Prostate gland (tissue), 2 donors: ENCODE measurements around the gene GUK1. TPM values are rescaled to one million over a fixed set of nuclear protein-coding genes. Genes with fewer than 3 reads are reported as not detected.

Experiments used
- DNase-seq: peaks from one replicate; pipeline ENCODE4 v3.0.0-alpha.2; 2019; ENCODE audit warnings: low spot score
- H3K27ac ChIP-seq, 2 donors: fragments of 200-600 bp; sonication (generic); 2 replicates each; pipeline ENCODE4 v1.5.1; 2017 to 2019
- H3K27me3 ChIP-seq: fragments of 200-600 bp; sonication (generic); replicated peaks from 2 replicates; pipeline ENCODE4 v1.5.1; 2019; ENCODE audit not compliant: insufficient read depth
- H3K36me3 ChIP-seq, 2 donors: fragments of 200-600 bp; sonication (generic); 1 replicate in 1 of 2; 2 replicates in 1 of 2; pipeline versions ENCODE4 v1.5.1 to v1.8.1; 2017 to 2019
- H3K4me1 ChIP-seq: fragments of 200-600 bp; sonication (generic); replicated peaks from 2 replicates; pipeline ENCODE4 v1.5.1; 2019
- H3K4me3 ChIP-seq, 2 donors: fragments of 200-600 bp; sonication (generic); 2 replicates each; pipeline ENCODE4 v1.5.1; 2017 to 2019
- H3K9me3 ChIP-seq: fragments of 200-600 bp; sonication (generic); 2 replicates; pipeline ENCODE4 v1.5.1; 2017
- POLR2A ChIP-seq: fragments of 450-650 bp; IDR thresholded peaks from one replicate; pipeline ENCODE4 v1.6.1; 2016; ENCODE audit warnings: antibody characterized with exemption, mild to moderate bottlenecking
- POLR2AphosphoS5 ChIP-seq: sonication (generic); formaldehyde crosslinking; IDR thresholded peaks from one replicate; pipeline ENCODE4 v1.6.1; 2017; ENCODE audit warnings: antibody characterized with exemption
- WGBS: methylation state at CpG from one replicate; pipeline ENCODE4 v1.1.5; 2018; 5-methylcytosine and 5-hydroxymethylcytosine counted together
- intact Hi-C: fragments of 100-400 bp; cut with DNase I; formaldehyde crosslinking; loops from one replicate; pipeline ENCODE4 v1.14.2; 2022
- total RNA-seq, 2 donors: library from RNA; depleted of rRNA; stranded (reverse); fragments of >200 nt; gene quantifications; one replicate each; pipeline ENCODE4 v1.1.0, GENCODE V29; 2016
- TF ChIP-seq, protein P1 (sequence below), 4 experiments: fragments of 200-600 bp in 2 of 4; fragments of 450-650 bp in 2 of 4; sonication (generic) in 2 of 4; IDR thresholded peaks; 1 replicate in 3 of 4; 2 replicates in 1 of 4; pipeline ENCODE4 v1.5.1; 2016 to 2019; ENCODE audit warnings: antibody characterized with exemption in 4 of 4, mild to moderate bottlenecking in 2 of 4, moderate library complexity in 2 of 4

GUK1 gene
- total RNA-seq, 2 donors from 2014 or later, result 250 to 458 TPM

DNA sequence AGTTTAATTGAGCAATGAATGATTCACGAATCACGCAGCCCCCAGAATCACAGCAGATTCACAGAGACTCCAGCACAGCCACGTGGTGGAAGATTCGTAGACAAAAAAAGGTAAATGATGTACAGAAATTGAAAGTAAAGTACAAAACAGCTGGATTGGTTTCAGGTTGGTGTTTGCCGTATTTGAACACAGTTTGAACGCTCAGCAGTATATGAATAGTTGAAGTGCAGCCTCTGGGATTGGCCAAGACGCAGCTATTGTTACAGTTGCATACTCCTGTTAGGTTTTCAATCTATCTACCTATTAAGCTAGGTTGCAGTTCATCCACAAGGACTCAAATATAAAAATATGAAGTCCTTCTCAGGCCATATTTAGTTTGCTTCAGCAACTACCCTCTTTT lies 27.9 kb upstream of the GUK1 start:
- Histone ChIP-seq H3K9me3 (no peaks in the 10 kb centered on the region), H3K27me3 (no peaks in the 10 kb centered on the region), H3K4me1 (peaks cover 3% of the 10 kb centered on the region), H3K4me3 (no peak overlapping the region), H3K27ac (no peak overlapping the region), H3K36me3 (no peaks in the 10 kb centered on the region)
- 87% methylated on average over 7 of the region's 7 CpGs for WGBS
- no peak for DNase-seq
- intact Hi-C loops, result no loop called here
- TF ChIP-seq POLR2A (no peak), POLR2AphosphoS5 (no peak)
- TF ChIP-seq, protein P1, sequence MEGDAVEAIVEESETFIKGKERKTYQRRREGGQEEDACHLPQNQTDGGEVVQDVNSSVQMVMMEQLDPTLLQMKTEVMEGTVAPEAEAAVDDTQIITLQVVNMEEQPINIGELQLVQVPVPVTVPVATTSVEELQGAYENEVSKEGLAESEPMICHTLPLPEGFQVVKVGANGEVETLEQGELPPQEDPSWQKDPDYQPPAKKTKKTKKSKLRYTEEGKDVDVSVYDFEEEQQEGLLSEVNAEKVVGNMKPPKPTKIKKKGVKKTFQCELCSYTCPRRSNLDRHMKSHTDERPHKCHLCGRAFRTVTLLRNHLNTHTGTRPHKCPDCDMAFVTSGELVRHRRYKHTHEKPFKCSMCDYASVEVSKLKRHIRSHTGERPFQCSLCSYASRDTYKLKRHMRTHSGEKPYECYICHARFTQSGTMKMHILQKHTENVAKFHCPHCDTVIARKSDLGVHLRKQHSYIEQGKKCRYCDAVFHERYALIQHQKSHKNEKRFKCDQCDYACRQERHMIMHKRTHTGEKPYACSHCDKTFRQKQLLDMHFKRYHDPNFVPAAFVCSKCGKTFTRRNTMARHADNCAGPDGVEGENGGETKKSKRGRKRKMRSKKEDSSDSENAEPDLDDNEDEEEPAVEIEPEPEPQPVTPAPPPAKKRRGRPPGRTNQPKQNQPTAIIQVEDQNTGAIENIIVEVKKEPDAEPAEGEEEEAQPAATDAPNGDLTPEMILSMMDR (IDR thresholded peaks at IDR 0.05), result no peak

DNA sequence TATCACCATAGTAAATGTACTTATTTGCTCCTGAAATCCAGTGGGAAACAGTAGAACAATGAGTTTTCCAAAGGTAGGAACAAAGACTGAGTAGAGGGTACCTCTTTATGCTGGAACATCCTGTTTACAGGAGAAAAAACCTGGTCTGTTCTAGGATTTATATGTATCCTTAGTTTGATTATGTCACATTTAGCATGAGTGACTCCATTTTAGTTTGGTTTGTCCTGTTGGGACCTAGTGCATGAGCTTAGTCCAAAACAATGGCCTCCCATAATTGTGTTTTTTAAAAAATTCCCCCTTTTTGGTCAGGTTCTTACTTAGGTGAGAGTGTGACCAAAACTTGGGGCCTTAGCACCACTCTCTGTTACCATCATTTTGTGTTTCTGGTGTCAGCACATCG lies 27.5 kb upstream of the GUK1 start:
- no peak for TF ChIP-seq POLR2A
- TF ChIP-seq, protein P1 (IDR thresholded peaks at IDR 0.05), result no peak
- TF ChIP-seq POLR2AphosphoS5, result no peak
- DNase-seq, result no peak
- Histone ChIP-seq H3K4me3 (no peak overlapping the region), H3K27me3 (no peaks in the 10 kb centered on the region), H3K27ac (no peak overlapping the region), H3K4me1 (peaks cover 3% of the 10 kb centered on the region), H3K36me3 (no peaks in the 10 kb centered on the region), H3K9me3 (no peaks in the 10 kb centered on the region)
- intact Hi-C loops, result no loop called here
- 97% methylated on average over 1 of the region's 1 CpG for WGBS

DNA sequence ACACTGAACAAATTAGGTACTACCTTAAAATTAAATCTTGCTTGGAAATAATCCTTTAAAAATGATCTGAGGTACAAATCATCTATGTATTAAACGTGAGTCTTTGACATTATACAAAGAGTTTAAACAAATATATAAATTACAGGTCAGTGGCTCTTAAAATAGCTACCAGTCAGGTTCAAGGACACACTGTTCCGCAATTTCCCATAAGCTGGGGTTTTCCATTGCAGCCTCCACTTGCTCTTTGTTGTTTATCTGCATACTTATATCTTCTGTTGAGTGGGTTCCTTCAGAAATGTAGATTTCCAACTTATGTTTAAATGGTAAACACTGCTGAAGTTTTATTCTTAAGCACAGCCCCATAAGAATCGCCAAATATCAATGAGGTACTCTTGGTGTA lies 25.3 kb upstream of the GUK1 start:
- Histone ChIP-seq H3K36me3 (no peaks in the 10 kb centered on the region), H3K9me3 (no peaks in the 10 kb centered on the region), H3K4me1 (no peaks in the 10 kb centered on the region), H3K27me3 (no peaks in the 10 kb centered on the region), H3K27ac (peak overlapping the region in 1 of 2 donors; percentile 2), H3K4me3 (no peak overlapping the region)
- TF ChIP-seq POLR2A (no peak), POLR2AphosphoS5 (peak; percentile 17)
- intact Hi-C loops, result no loop called here
- 53% methylated on average over 3 of the region's 3 CpGs for WGBS
- no peak for DNase-seq

- H3K4me3 ChIP-seq, result no peak overlapping the region
- intact Hi-C loops, result no loop called here
- H3K27me3 ChIP-seq, result no peaks in the 10 kb centered on the region
- no peaks in the 10 kb centered on the region for H3K4me1 ChIP-seq
- 96% methylated on average over 4 of the region's 4 CpGs for WGBS
- H3K9me3 ChIP-seq, result no peaks in the 10 kb centered on the region
- TF ChIP-seq, protein P1 (IDR thresholded peaks at IDR 0.05), result no peak
- no peak for TF ChIP-seq POLR2AphosphoS5
- no peak for TF ChIP-seq POLR2A
- no peak overlapping the region for H3K27ac ChIP-seq
- H3K36me3 ChIP-seq, result no peaks in the 10 kb centered on the region
- DNase-seq, result no peak
Observed at GRCh38 chr1:228117335-228117734, 22.7 kb upstream of the GUK1 start.

DNA sequence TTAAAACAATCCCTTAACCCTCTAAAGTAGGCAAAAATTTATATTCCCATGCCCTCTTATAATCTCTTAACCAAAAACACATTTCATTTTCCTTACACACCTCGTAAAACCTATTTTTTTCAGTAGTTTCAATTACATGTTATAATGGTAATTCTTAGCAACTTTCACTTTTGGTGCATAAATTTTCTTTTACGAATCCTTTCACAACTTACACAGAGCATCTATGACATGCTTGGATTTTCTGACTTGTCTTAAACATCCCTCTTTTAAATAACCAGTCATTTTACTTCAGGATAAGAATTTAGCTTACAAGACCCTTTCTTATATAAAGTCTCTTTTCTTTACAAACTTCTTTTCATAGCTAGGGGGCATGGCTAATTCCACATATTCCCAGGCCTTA lies 22.0 kb upstream of the GUK1 start:
- WGBS, result 86% methylated on average over 2 of the region's 2 CpGs
- TF ChIP-seq POLR2AphosphoS5, result no peak
- TF ChIP-seq POLR2A, result no peak
- TF ChIP-seq, protein P1 (IDR thresholded peaks at IDR 0.05), result no peak
- Histone ChIP-seq H3K4me1 (no peaks in the 10 kb centered on the region), H3K4me3 (no peak overlapping the region), H3K27ac (no peak overlapping the region), H3K36me3 (no peaks in the 10 kb centered on the region), H3K27me3 (no peaks in the 10 kb centered on the region), H3K9me3 (no peaks in the 10 kb centered on the region)
- intact Hi-C loops, result no loop called here
- DNase-seq, result no peak
